Measurements from ENCODE around the gene FAH. TPM values are rescaled to one million over a fixed set of nuclear protein-coding genes. Genes with fewer than 3 reads are reported as not detected.

Gene FAH
- total and polyA plus RNA-seq, 2 donors (not counting 1 experiment from before 2014, with no cell fraction given), result 1.1 to 5.1 TPM

DNA sequence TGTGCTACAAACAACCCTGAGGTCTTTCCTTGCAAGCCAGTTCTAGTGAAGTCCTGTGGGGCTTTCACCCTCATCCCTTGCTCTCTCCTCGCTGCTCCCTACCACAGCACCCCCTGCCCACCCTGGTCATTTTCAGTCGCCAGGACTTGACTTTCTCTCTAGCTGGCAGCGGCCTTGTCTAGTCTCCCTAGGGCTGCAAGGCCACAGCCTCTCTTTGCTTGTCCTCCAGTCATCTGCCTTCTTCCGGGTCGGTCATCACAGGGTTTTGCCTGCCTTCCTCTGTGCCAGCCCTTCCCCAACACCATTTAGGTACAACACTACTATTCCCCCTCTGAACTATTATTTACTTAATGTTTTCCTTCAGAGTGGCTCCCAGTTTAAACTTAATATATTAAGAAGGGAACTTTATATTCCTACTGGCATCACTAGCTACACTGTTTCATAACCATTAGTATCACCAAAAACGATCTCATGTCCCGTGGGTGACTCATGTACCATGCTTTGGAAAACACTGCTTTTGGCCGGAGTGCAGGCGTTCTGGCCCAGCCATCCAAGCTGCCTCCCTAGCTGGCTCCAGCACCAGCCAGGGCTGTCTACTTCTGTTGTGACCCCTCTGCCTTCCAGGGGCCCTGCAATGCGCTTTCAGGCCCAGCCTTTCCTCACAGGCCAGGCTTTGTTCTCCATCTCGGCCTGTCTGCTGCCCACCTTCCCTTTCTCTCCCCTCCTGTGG is 21.4 kb downstream of the FAH start:
- Histone ChIP-seq H3K4me3 (ENCODE audit: control extremely low read depth in 1 of 5, extremely low read depth in 1 of 5, insufficient read depth in 1 of 5, low read depth in 2 of 5, low read length in 4 of 5) (no peak overlapping the region), H3K27ac (ENCODE audit: low read length in 2 of 2) (no peak overlapping the region), H2AFZ (ENCODE audit: insufficient read depth, low read depth, low read length, poor library complexity, severe bottlenecking) (no peak overlapping the region), H3K4me1 (ENCODE audit: control insufficient read depth in 2 of 2, insufficient read depth in 2 of 2, low read length in 2 of 2) (no peaks in the 10 kb centered on the region), H3K27me3 (replicated peaks in 1 of 4; ENCODE audit: control extremely low read depth in 1 of 4, control insufficient read depth in 3 of 4, insufficient read depth in 4 of 4, low read length in 3 of 4) (no peaks in the 10 kb centered on the region), H3K4me2 (replicated peaks; ENCODE audit: low read depth, low read length, poor library complexity, severe bottlenecking) (no peak overlapping the region), H3K9me3 (ENCODE audit: control extremely low read depth in 1 of 3, control insufficient read depth in 2 of 3, insufficient read depth in 1 of 3, low read length in 2 of 3) (no peaks in the 10 kb centered on the region), H4K20me1 (ENCODE audit: control insufficient read depth, insufficient read depth, low read length, poor library complexity, severe bottlenecking) (no peaks in the 10 kb centered on the region), H3K36me3 (replicated peaks in 1 of 2; ENCODE audit: control extremely low read depth in 1 of 2, control insufficient read depth in 1 of 2, extremely low read depth in 1 of 2, insufficient read depth in 2 of 2, low read length in 1 of 2) (no peaks in the 10 kb centered on the region), H3K79me2 (ENCODE audit: control insufficient read depth, insufficient read depth, low read length) (no peaks in the 10 kb centered on the region), H3K9ac (ENCODE audit: low read length) (no peak overlapping the region)
- Mint-ChIP-seq H3K4me1 (no peaks in the 10 kb centered on the region), H3K9me3 (ENCODE audit: insufficient read depth) (no peaks in the 10 kb centered on the region), H3K27ac (no peak overlapping the region), H3K4me3 (no peak overlapping the region), H3K27me3 (no peaks in the 10 kb centered on the region)
- no peak for TF ChIP-seq EZH2 (IDR thresholded peaks at IDR 0.05; ENCODE audit: borderline replicate concordance, insufficient read depth, low read depth, low read length, poor library complexity, severe bottlenecking)
- TF ChIP-seq, protein P1, sequence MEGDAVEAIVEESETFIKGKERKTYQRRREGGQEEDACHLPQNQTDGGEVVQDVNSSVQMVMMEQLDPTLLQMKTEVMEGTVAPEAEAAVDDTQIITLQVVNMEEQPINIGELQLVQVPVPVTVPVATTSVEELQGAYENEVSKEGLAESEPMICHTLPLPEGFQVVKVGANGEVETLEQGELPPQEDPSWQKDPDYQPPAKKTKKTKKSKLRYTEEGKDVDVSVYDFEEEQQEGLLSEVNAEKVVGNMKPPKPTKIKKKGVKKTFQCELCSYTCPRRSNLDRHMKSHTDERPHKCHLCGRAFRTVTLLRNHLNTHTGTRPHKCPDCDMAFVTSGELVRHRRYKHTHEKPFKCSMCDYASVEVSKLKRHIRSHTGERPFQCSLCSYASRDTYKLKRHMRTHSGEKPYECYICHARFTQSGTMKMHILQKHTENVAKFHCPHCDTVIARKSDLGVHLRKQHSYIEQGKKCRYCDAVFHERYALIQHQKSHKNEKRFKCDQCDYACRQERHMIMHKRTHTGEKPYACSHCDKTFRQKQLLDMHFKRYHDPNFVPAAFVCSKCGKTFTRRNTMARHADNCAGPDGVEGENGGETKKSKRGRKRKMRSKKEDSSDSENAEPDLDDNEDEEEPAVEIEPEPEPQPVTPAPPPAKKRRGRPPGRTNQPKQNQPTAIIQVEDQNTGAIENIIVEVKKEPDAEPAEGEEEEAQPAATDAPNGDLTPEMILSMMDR (IDR thresholded peaks at IDR 0.05), result no peak
- over 99% methylated on average over 11 of the region's 11 CpGs for WGBS (ENCODE audit: insufficient coverage)
- DNase-seq, result no peak
- CTCF ChIA-PET, result interaction anchor here (0.6 to 9.6 kb wide), 14 partner anchors 8 to 840 kb away, joined by 3 to 183 read pairs (median 5); no protein-coding TSS in a partner anchor
- no peak for ATAC-seq (ENCODE audit: low read depth)
- intact Hi-C loops (cut with micrococcal nuclease), result no loop called here
- POLR2A ChIA-PET, result no interaction called here

DNA sequence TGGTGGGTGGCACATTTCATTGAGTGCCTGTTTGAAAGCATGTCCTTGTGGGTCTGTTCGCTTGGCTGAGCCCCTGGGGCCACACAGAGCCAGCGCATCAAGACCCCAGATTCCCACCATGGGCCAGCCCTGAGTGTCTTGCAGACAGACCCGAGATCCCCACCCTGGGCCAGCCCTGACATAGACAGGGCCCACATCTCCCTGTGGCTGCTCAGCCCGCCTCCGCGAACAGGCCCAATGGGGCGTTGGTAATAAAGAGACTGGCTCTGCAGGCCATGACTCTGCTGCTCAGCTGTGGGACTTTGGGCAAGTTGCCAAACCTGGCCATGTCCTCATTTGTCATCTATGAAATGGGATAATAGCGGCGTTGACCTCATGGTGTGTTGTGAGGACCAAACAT is 22.6 kb downstream of the FAH start:
- no peaks in the 10 kb centered on the region for H3K4me1 Mint-ChIP-seq
- H4K20me1 ChIP-seq (ENCODE audit: control insufficient read depth, insufficient read depth, low read length, poor library complexity, severe bottlenecking), result no peaks in the 10 kb centered on the region
- 95% methylated on average over 9 of the region's 9 CpGs for WGBS (ENCODE audit: insufficient coverage)
- DNase-seq (no peak), ATAC-seq (ENCODE audit: low read depth) (no peak)
- H3K27ac Mint-ChIP-seq, result no peak overlapping the region
- no peak overlapping the region for H3K4me2 ChIP-seq (replicated peaks; ENCODE audit: low read depth, low read length, poor library complexity, severe bottlenecking)
- ChIA-PET CTCF (interaction anchor here (1.1 to 9.6 kb wide), 3 partner anchors 280 to 795 kb away, joined by 3 to 183 read pairs (median 4); no protein-coding TSS in a partner anchor), POLR2A (no interaction called here)
- intact Hi-C loops (cut with micrococcal nuclease), result no loop called here
- H3K9me3 Mint-ChIP-seq (ENCODE audit: insufficient read depth), result no peaks in the 10 kb centered on the region
- H3K4me3 ChIP-seq (ENCODE audit: control extremely low read depth in 1 of 5, extremely low read depth in 1 of 5, insufficient read depth in 1 of 5, low read depth in 2 of 5, low read length in 4 of 5), result no peak overlapping the region
- no peak overlapping the region for H3K27ac ChIP-seq (ENCODE audit: low read length in 2 of 2)
- no peak for TF ChIP-seq EZH2 (IDR thresholded peaks at IDR 0.05; ENCODE audit: borderline replicate concordance, insufficient read depth, low read depth, low read length, poor library complexity, severe bottlenecking)
- TF ChIP-seq, protein P1 (IDR thresholded peaks at IDR 0.05), result no peak
- no peak overlapping the region for H3K4me3 Mint-ChIP-seq
- H3K9me3 ChIP-seq (ENCODE audit: control extremely low read depth in 1 of 3, control insufficient read depth in 2 of 3, insufficient read depth in 1 of 3, low read length in 2 of 3), result no peaks in the 10 kb centered on the region
- H3K27me3 Mint-ChIP-seq, result no peaks in the 10 kb centered on the region
- H3K79me2 ChIP-seq (ENCODE audit: control insufficient read depth, insufficient read depth, low read length), result no peaks in the 10 kb centered on the region
- H3K4me1 ChIP-seq (ENCODE audit: control insufficient read depth in 2 of 2, insufficient read depth in 2 of 2, low read length in 2 of 2), result no peaks in the 10 kb centered on the region
- no peak overlapping the region for H2AFZ ChIP-seq (ENCODE audit: insufficient read depth, low read depth, low read length, poor library complexity, severe bottlenecking)
- H3K27me3 ChIP-seq (replicated peaks in 1 of 4; ENCODE audit: control extremely low read depth in 1 of 4, control insufficient read depth in 3 of 4, insufficient read depth in 4 of 4, low read length in 3 of 4), result no peaks in the 10 kb centered on the region
- H3K36me3 ChIP-seq (replicated peaks in 1 of 2; ENCODE audit: control extremely low read depth in 1 of 2, control insufficient read depth in 1 of 2, extremely low read depth in 1 of 2, insufficient read depth in 2 of 2, low read length in 1 of 2), result no peaks in the 10 kb centered on the region
- H3K9ac ChIP-seq (ENCODE audit: low read length), result no peak overlapping the region
